GM21367 (cell line): ENCODE data around the gene FEM1B.
"Not testable (repeated sequence)": the region's sequence is repeated elsewhere in the genome, so short reads cannot be mapped to it uniquely, and the experiment has no call there.

Source experiments
- ATAC-seq: cut with Tn5 transposase; IDR thresholded peaks from one replicate; pipeline ENCODE4 v1.9.1; 2021; ENCODE audit not compliant: unreplicated experiment

The FEM1B gene

GRCh38 chr15:68277603-68278344 is at the start of gene FEM1B:
FEM1B (plus strand) TSS chr15:68277745; CDS start chr15:68278418, 673 bp downstream.
- ATAC-seq = peak; percentile 69

GRCh38 chr15:68228143-68228970 is 49.2 kb upstream of the FEM1B start:
- no peak for ATAC-seq

- no peak for ATAC-seq
Measured at GRCh38 chr15:68228971-68229385, 48.6 kb upstream of the FEM1B start.

GRCh38 chr15:68229386-68230156 is 48.0 kb upstream of the FEM1B start, which contains the start of gene CLN6:
CLN6 (minus strand) TSS chr15:68229728; CDS start chr15:68229584, 144 bp downstream.
- ATAC-seq = peak; percentile 58

GRCh38 chr15:68230157-68231100 is 47.1 kb upstream of the FEM1B start:
- ATAC-seq = peak; percentile 24

GRCh38 chr15:68231102-68231818 is 46.3 kb upstream of the FEM1B start:
- no peak for ATAC-seq

- no peak for ATAC-seq
Measured at GRCh38 chr15:68232449-68232848, 45.1 kb upstream of the FEM1B start.

- ATAC-seq = no peak
Measured at GRCh38 chr15:68232937-68233336, 44.6 kb upstream of the FEM1B start.

GRCh38 chr15:68234060-68234459 is 43.5 kb upstream of the FEM1B start:
- ATAC-seq = no peak

GRCh38 chr15:68234520-68234919 is 43.0 kb upstream of the FEM1B start:
- ATAC-seq = not testable (repeated sequence)

GRCh38 chr15:68235022-68235421 is 42.5 kb upstream of the FEM1B start:
- no peak for ATAC-seq

GRCh38 chr15:68239025-68239424 is 38.5 kb upstream of the FEM1B start:
- no peak for ATAC-seq

GRCh38 chr15:68241088-68241935 is 36.2 kb upstream of the FEM1B start:
- ATAC-seq = no peak

GRCh38 chr15:68244235-68244634 is 33.3 kb upstream of the FEM1B start:
- no peak for ATAC-seq

GRCh38 chr15:68249058-68249713 is 28.4 kb upstream of the FEM1B start:
- no peak for ATAC-seq

GRCh38 chr15:68252925-68253534 is 24.5 kb upstream of the FEM1B start:
- ATAC-seq = no peak

- ATAC-seq = no peak
Measured at GRCh38 chr15:68256675-68257450, 20.7 kb upstream of the FEM1B start.
